NCI-H510A treated with DMSO at 0.1 percent for 48 hours (cell line): ENCODE results near the gene AP3D1.

Source experiments
- DNase-seq: peaks from one replicate; lab custom pipeline; 2025; lab: John Stamatoyannopoulos, UW

The AP3D1 gene

GRCh38 chr19:2180881-2181632, 29.7 kb upstream of the AP3D1 start:
- DNase-seq, result no peak

GRCh38 chr19:2180114-2180513, 28.7 kb upstream of the AP3D1 start:
- DNase-seq, result no peak

- DNase-seq, result no peak
Measured at GRCh38 chr19:2179095-2179494, 27.7 kb upstream of the AP3D1 start.

- no peak for DNase-seq
Measured at GRCh38 chr19:2176337-2176994, 25.1 kb upstream of the AP3D1 start.

- DNase-seq, result no peak
Measured at GRCh38 chr19:2175742-2176141, 24.4 kb upstream of the AP3D1 start.

- no peak for DNase-seq
Measured at GRCh38 chr19:2173767-2174577, 22.6 kb upstream of the AP3D1 start.

GRCh38 chr19:2173388-2173766, 22.0 kb upstream of the AP3D1 start:
- DNase-seq, result no peak

- DNase-seq, result no peak
Measured at GRCh38 chr19:2171349-2172145, 20.2 kb upstream of the AP3D1 start.

GRCh38 chr19:2170987-2171348, 19.6 kb upstream of the AP3D1 start:
- no peak for DNase-seq

- no peak for DNase-seq
Measured at GRCh38 chr19:2170219-2170618, 18.9 kb upstream of the AP3D1 start.

GRCh38 chr19:2168619-2169424, 17.5 kb upstream of the AP3D1 start:
- DNase-seq, result no peak

- no peak for DNase-seq
Measured at GRCh38 chr19:2167896-2168618, 16.7 kb upstream of the AP3D1 start.

GRCh38 chr19:2166741-2167738, 15.7 kb upstream of the AP3D1 start:
- DNase-seq, result peak; percentile 42

GRCh38 chr19:2164020-2164998, 12.9 kb upstream of the AP3D1 start:
- no peak for DNase-seq

- DNase-seq, result no peak
Measured at GRCh38 chr19:2160379-2160778, 9.0 kb upstream of the AP3D1 start.

- no peak for DNase-seq
Measured at GRCh38 chr19:2157452-2157851, 6.1 kb upstream of the AP3D1 start.

- no peak for DNase-seq
Measured at GRCh38 chr19:2154587-2155075, 3.3 kb upstream of the AP3D1 start.

GRCh38 chr19:2150794-2151338, 500 bp downstream of the AP3D1 start:
- DNase-seq, result no peak
